ENCODE measurements around the gene MYO3B.

Gene MYO3B

GRCh38 chr2:170369228-170369627 is 191.3 kb downstream of the MYO3B start:
- TF ChIP-seq TCF12 (IDR thresholded peaks at IDR 0.05; ENCODE audit: low read depth) (no peak), NFIC (IDR thresholded peaks at IDR 0.05) (no peak), ZBTB7A (IDR thresholded peaks at IDR 0.05; ENCODE audit: low read depth) (no peak), FOXM1 (IDR thresholded peaks at IDR 0.05; ENCODE audit: borderline replicate concordance, low read depth) (no peak), USF1 (IDR thresholded peaks at IDR 0.05) (no peak), TAF1 (IDR thresholded peaks at IDR 0.05; ENCODE audit: low read depth) (no peak), CEBPB (IDR thresholded peaks at IDR 0.05) (no peak), RAD21 (IDR thresholded peaks at IDR 0.05; ENCODE audit: low read depth) (no peak), EGR1 (IDR thresholded peaks at IDR 0.05) (no peak), MAX (IDR thresholded peaks at IDR 0.05) (no peak), EP300 (IDR thresholded peaks at IDR 0.05; ENCODE audit: borderline replicate concordance) (no peak), YY1 (IDR thresholded peaks at IDR 0.05; ENCODE audit: low read depth) (no peak), CREB1 (IDR thresholded peaks at IDR 0.05; ENCODE audit: low read depth) (no peak), TEAD4 (IDR thresholded peaks at IDR 0.05) (no peak)
- TF ChIP-seq, protein P1, sequence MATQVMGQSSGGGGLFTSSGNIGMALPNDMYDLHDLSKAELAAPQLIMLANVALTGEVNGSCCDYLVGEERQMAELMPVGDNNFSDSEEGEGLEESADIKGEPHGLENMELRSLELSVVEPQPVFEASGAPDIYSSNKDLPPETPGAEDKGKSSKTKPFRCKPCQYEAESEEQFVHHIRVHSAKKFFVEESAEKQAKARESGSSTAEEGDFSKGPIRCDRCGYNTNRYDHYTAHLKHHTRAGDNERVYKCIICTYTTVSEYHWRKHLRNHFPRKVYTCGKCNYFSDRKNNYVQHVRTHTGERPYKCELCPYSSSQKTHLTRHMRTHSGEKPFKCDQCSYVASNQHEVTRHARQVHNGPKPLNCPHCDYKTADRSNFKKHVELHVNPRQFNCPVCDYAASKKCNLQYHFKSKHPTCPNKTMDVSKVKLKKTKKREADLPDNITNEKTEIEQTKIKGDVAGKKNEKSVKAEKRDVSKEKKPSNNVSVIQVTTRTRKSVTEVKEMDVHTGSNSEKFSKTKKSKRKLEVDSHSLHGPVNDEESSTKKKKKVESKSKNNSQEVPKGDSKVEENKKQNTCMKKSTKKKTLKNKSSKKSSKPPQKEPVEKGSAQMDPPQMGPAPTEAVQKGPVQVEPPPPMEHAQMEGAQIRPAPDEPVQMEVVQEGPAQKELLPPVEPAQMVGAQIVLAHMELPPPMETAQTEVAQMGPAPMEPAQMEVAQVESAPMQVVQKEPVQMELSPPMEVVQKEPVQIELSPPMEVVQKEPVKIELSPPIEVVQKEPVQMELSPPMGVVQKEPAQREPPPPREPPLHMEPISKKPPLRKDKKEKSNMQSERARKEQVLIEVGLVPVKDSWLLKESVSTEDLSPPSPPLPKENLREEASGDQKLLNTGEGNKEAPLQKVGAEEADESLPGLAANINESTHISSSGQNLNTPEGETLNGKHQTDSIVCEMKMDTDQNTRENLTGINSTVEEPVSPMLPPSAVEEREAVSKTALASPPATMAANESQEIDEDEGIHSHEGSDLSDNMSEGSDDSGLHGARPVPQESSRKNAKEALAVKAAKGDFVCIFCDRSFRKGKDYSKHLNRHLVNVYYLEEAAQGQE (IDR thresholded peaks at IDR 0.05; ENCODE audit: low read depth): no peak

DNA sequence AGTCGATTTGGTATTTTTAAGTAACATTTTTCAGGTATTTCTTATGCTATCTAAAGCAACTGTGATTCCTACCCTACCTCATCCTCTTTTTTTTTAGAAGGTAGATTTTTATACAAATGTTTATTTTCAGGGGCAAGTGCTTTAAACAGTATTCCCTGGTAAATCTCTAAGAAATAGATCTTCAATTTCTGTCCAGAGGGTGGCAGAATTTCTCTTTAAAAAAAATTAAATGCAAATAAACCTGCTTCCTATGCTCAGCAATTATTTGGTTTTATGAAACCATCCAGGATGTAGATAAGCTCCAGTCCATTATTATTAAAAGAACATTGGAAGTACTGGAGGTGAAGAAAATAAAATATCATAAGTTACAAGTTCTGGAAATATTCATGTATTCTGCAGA is 191.9 kb downstream of the MYO3B start:
- no peak for TF ChIP-seq ZBTB7A (IDR thresholded peaks at IDR 0.05; ENCODE audit: low read depth)
- TF ChIP-seq RAD21 (IDR thresholded peaks at IDR 0.05; ENCODE audit: low read depth): peak; percentile 35

- no peak for TF ChIP-seq EP300 (IDR thresholded peaks at IDR 0.05; ENCODE audit: borderline replicate concordance)
Measured at GRCh38 chr2:170371231-170371998, 193.5 kb downstream of the MYO3B start.

DNA sequence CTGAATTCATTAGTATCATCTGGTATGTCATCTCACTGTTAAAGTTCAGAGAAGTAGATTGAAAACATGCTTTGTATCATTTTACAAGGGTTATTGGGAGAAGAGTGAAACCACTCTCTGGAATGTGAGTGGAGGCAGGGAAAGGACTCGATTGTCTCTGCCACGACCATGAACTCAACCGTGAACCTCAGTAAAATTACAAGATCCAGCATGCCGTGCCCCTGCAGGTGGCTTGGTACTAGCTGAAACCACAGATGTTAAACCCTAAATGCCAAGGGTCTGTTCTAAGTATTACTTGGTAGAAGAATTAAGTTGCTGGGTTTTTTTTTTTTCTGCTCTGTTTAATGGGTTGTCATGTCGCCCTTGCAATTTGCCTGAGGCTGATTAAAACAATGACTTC is 197.2 kb downstream of the MYO3B start:
- TF ChIP-seq EGR1 (IDR thresholded peaks at IDR 0.05) (no peak), CEBPB (IDR thresholded peaks at IDR 0.05) (no peak), MAX (IDR thresholded peaks at IDR 0.05) (no peak), TAF1 (IDR thresholded peaks at IDR 0.05; ENCODE audit: low read depth) (no peak), YY1 (IDR thresholded peaks at IDR 0.05; ENCODE audit: low read depth) (no peak), USF1 (IDR thresholded peaks at IDR 0.05) (no peak)
- TF ChIP-seq, protein P1 (IDR thresholded peaks at IDR 0.05; ENCODE audit: low read depth): no peak

GRCh38 chr2:170377500-170378207 is 199.7 kb downstream of the MYO3B start:
- no peak for TF ChIP-seq TEAD4 (IDR thresholded peaks at IDR 0.05)
- TF ChIP-seq NFIC (IDR thresholded peaks at IDR 0.05): no peak
- no peak for TF ChIP-seq MAX (IDR thresholded peaks at IDR 0.05)
- TF ChIP-seq EP300 (IDR thresholded peaks at IDR 0.05; ENCODE audit: borderline replicate concordance): no peak
- no peak for TF ChIP-seq USF1 (IDR thresholded peaks at IDR 0.05)
- no peak for TF ChIP-seq FOXM1 (IDR thresholded peaks at IDR 0.05; ENCODE audit: borderline replicate concordance, low read depth)
- TF ChIP-seq ZBTB7A (IDR thresholded peaks at IDR 0.05; ENCODE audit: low read depth): no peak
- no peak for TF ChIP-seq TCF12 (IDR thresholded peaks at IDR 0.05; ENCODE audit: low read depth)
- no peak for TF ChIP-seq CEBPB (IDR thresholded peaks at IDR 0.05)
- no peak for TF ChIP-seq CREB1 (IDR thresholded peaks at IDR 0.05; ENCODE audit: low read depth)
- TF ChIP-seq, protein P1 (IDR thresholded peaks at IDR 0.05; ENCODE audit: low read depth): no peak
- no peak for TF ChIP-seq TAF1 (IDR thresholded peaks at IDR 0.05; ENCODE audit: low read depth)
- TF ChIP-seq YY1 (IDR thresholded peaks at IDR 0.05; ENCODE audit: low read depth): no peak
- TF ChIP-seq RAD21 (IDR thresholded peaks at IDR 0.05; ENCODE audit: low read depth): no peak
- TF ChIP-seq EGR1 (IDR thresholded peaks at IDR 0.05): no peak
